ENCODE data around the gene C19orf67. TPM values are rescaled to one million over a fixed set of nuclear protein-coding genes. Genes with fewer than 3 reads are reported as not detected.

C19orf67 gene
- total RNA-seq, 2 donors from 2014 or later = 0.42 TPM; not detected in 1

DNA sequence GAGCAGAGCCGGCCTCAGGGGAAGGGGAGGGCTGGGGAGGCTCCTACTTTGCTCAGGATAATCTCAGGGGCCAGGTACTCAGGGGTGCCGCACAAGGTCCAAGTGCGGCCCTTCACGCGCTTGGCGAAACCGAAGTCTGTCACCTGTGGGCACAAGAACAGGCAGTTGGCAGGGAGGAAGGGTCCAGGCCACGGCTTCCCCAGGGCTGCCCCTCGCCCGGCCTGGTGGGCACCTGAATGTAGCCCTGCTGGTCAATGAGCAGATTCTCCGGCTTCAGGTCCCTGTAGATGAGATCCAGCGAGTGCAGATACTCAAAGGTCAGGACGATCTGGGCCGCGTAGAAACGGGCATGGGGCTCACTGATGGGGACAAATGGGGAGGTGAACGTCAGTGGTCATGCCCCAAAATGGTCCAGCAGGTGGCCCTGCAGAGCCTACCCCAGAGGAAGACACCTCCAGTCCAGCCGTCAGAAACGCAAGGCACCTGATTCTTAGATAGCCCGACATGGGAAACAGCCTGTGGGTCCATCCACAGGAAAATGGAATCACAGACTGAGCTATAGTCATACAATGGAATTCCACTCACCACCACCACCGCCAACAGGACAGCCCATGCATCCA is 12.1 kb upstream of the C19orf67 start:
- no peak for ATAC-seq (replicated peaks)
- no peaks in the 10 kb centered on the region for H3K27me3 Mint-ChIP-seq

GRCh38 chr19:14096272-14096992 is 10.8 kb upstream of the C19orf67 start:
- Mint-ChIP-seq H3K9me3 (no peaks in the 10 kb centered on the region), H3K4me3 (no peak overlapping the region), H3K27ac (no peak overlapping the region), H3K4me1 (peaks cover 10% of the 10 kb centered on the region), H3K27me3 (no peaks in the 10 kb centered on the region), H3K36me3 (ENCODE audit: low read depth) (peaks cover 27% of the 10 kb centered on the region)
- ATAC-seq (replicated peaks) = no peak

More for the DNA sequence above, 12.1 kb upstream of the C19orf67 start:
- H3K4me3 Mint-ChIP-seq = no peak overlapping the region
- peaks cover 4% of the 10 kb centered on the region for H3K4me1 Mint-ChIP-seq
- no peak overlapping the region for H3K27ac Mint-ChIP-seq
- H3K36me3 Mint-ChIP-seq (ENCODE audit: low read depth) = peaks cover 25% of the 10 kb centered on the region
- H3K9me3 Mint-ChIP-seq = no peaks in the 10 kb centered on the region

GRCh38 chr19:14094854-14095253 is 9.3 kb upstream of the C19orf67 start:
- Mint-ChIP-seq H3K36me3 (ENCODE audit: low read depth) (peaks cover 23% of the 10 kb centered on the region), H3K27me3 (no peaks in the 10 kb centered on the region), H3K9me3 (no peaks in the 10 kb centered on the region), H3K4me1 (peaks cover 11% of the 10 kb centered on the region), H3K4me3 (no peak overlapping the region), H3K27ac (no peak overlapping the region)
- ATAC-seq (replicated peaks) = no peak

DNA sequence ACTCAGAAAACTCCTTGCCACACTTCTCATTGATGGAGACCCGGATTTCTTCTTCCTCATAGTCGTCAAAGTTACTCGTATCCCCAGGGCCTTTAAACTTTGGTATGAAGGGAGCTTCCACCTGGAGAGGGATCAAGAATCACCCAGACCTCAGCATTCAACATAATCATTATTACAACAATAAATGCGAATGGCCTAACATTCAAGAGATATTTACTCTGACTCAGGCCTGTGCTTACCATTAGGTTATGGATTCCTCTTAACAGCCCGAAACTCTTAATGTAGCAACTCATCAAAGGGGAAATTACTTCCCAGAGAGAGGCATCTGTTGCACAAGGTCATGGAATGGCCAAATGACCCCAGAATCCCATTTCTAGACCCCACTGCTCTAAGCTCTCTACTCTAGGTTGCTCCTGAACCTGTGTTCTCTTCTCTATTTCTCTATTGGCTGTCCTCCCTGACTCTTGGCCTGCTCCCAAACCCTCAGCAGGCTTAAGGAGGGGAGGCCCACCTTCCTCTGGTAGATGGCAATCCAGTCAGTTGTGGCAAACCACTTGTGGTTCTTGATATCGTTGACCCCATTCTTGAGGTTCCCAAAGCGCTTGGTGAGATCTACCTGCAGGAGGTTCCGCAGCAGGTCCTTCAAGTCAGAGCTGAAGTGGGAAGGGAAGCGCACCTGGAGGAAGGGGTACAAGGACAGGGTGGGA is 7.7 kb upstream of the C19orf67 start:
- no peaks in the 10 kb centered on the region for H3K27me3 Mint-ChIP-seq
- peaks cover 35% of the 10 kb centered on the region for H3K36me3 Mint-ChIP-seq (ENCODE audit: low read depth)
- H3K27ac Mint-ChIP-seq = no peak overlapping the region
- H3K4me1 Mint-ChIP-seq = peaks cover 17% of the 10 kb centered on the region
- no peak for ATAC-seq (replicated peaks)
- peak overlapping the region; percentile 27 for H3K4me3 Mint-ChIP-seq
- H3K9me3 Mint-ChIP-seq = no peaks in the 10 kb centered on the region

- H3K27me3 Mint-ChIP-seq = no peaks in the 10 kb centered on the region
- peak overlapping the region; percentile 93 for H3K27ac Mint-ChIP-seq
- H3K4me3 Mint-ChIP-seq = peak overlapping the region; percentile 91
- H3K4me1 Mint-ChIP-seq = peaks cover 17% of the 10 kb centered on the region
- H3K36me3 Mint-ChIP-seq (ENCODE audit: low read depth) = peaks cover 35% of the 10 kb centered on the region
- no peak for ATAC-seq (replicated peaks)
- no peaks in the 10 kb centered on the region for H3K9me3 Mint-ChIP-seq
Measured at GRCh38 chr19:14091813-14092462, 6.4 kb upstream of the C19orf67 start.

- Mint-ChIP-seq H3K27ac (peak overlapping the region; percentile 93), H3K9me3 (no peaks in the 10 kb centered on the region), H3K4me1 (peaks cover 17% of the 10 kb centered on the region), H3K27me3 (no peaks in the 10 kb centered on the region), H3K36me3 (ENCODE audit: low read depth) (peaks cover 36% of the 10 kb centered on the region), H3K4me3 (peak overlapping the region; percentile 91)
- peak; percentile 81 for ATAC-seq (replicated peaks)
Measured at GRCh38 chr19:14091081-14091812, 5.7 kb upstream of the C19orf67 start.

- H3K27me3 Mint-ChIP-seq = no peaks in the 10 kb centered on the region
- peaks cover 36% of the 10 kb centered on the region for H3K36me3 Mint-ChIP-seq (ENCODE audit: low read depth)
- peak within 1 kb of the TSS; percentile 91 for H3K4me3 Mint-ChIP-seq
- peaks cover 17% of the 10 kb centered on the region for H3K4me1 Mint-ChIP-seq
- H3K9me3 Mint-ChIP-seq = no peaks in the 10 kb centered on the region
- peak within 1 kb of the TSS; percentile 93 for H3K27ac Mint-ChIP-seq
- ATAC-seq (replicated peaks) = peak; percentile 62
Measured at GRCh38 chr19:14090509-14091080, 5.0 kb upstream of the C19orf67 start, which contains the start of gene SAMD1. Gene SAMD1 (minus strand): TSS chr19:14090751.

GRCh38 chr19:14089662-14090508 is 4.3 kb upstream of the C19orf67 start:
- peaks cover 20% of the 10 kb centered on the region for H3K4me1 Mint-ChIP-seq
- H3K27ac Mint-ChIP-seq = peak overlapping the region; percentile 36
- no peaks in the 10 kb centered on the region for H3K27me3 Mint-ChIP-seq
- peaks cover 36% of the 10 kb centered on the region for H3K36me3 Mint-ChIP-seq (ENCODE audit: low read depth)
- peak overlapping the region; percentile 59 for H3K4me3 Mint-ChIP-seq
- peak; percentile 24 for ATAC-seq (replicated peaks)
- no peaks in the 10 kb centered on the region for H3K9me3 Mint-ChIP-seq

DNA sequence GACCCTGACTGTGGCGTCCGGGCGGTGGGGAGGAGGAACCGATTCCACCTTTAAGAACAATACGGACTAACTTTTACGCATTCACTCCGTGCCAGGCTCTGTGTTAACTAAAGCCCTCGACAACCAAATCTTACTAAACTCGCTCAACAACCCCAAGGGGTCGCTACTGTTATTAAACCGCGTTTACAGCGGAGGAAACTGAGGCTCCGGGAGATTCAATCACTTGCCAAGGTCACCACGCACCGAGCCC is 3.8 kb upstream of the C19orf67 start:
- H3K4me3 Mint-ChIP-seq = peak overlapping the region; percentile 59
- peak overlapping the region; percentile 36 for H3K27ac Mint-ChIP-seq
- H3K4me1 Mint-ChIP-seq = peaks cover 16% of the 10 kb centered on the region

GRCh38 chr19:14088634-14089411 is 3.2 kb upstream of the C19orf67 start:
- Mint-ChIP-seq H3K27ac (peak overlapping the region; percentile 36), H3K4me3 (peak overlapping the region; percentile 59)

More for the DNA sequence above, 3.8 kb upstream of the C19orf67 start:
- H3K27me3 Mint-ChIP-seq = no peaks in the 10 kb centered on the region
- no peak for ATAC-seq (replicated peaks)
- no peaks in the 10 kb centered on the region for H3K9me3 Mint-ChIP-seq
- peaks cover 36% of the 10 kb centered on the region for H3K36me3 Mint-ChIP-seq (ENCODE audit: low read depth)

DNA sequence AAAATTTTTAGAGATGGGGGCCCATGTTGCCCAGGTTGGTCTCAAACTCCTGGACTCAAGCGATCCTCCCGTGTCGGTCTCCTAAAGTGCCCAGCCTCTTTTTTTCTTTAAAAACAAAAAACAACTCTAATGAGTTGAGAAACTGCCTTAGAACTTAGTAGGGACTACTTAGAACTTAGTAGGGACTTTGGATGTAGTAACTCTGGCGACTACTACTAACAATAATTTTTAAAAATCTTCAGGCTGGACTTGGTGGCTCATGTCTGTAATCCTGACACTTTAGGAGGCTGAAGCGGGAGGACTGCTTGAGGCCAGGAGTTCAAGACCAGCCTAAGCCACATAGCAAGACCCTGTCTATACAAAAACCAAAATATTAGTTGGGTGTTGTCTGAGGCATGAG is 515 bp upstream of the C19orf67 start:
- H3K9me3 Mint-ChIP-seq = no peaks in the 10 kb centered on the region
- H3K4me3 Mint-ChIP-seq = no peak overlapping the region
- H3K27ac Mint-ChIP-seq = no peak overlapping the region
- H3K36me3 Mint-ChIP-seq (ENCODE audit: low read depth) = peaks cover 36% of the 10 kb centered on the region
- no peak for ATAC-seq (replicated peaks)
- no peaks in the 10 kb centered on the region for H3K27me3 Mint-ChIP-seq
- peaks cover 9% of the 10 kb centered on the region for H3K4me1 Mint-ChIP-seq

More at GRCh38 chr19:14088634-14089411, 3.2 kb upstream of the C19orf67 start:
- ATAC-seq (replicated peaks) = no peak
- Mint-ChIP-seq H3K4me1 (peaks cover 16% of the 10 kb centered on the region), H3K36me3 (ENCODE audit: low read depth) (peaks cover 36% of the 10 kb centered on the region), H3K9me3 (no peaks in the 10 kb centered on the region), H3K27me3 (no peaks in the 10 kb centered on the region)

GRCh38 chr19:14082675-14082960 is 3.0 kb downstream of the C19orf67 start:
- H3K9me3 Mint-ChIP-seq = no peaks in the 10 kb centered on the region
- H3K4me1 Mint-ChIP-seq = peaks cover 3% of the 10 kb centered on the region
- ATAC-seq (replicated peaks) = no peak
- peaks cover 18% of the 10 kb centered on the region for H3K36me3 Mint-ChIP-seq (ENCODE audit: low read depth)
- peak overlapping the region; percentile 98 for H3K27ac Mint-ChIP-seq
- H3K27me3 Mint-ChIP-seq = no peaks in the 10 kb centered on the region
- H3K4me3 Mint-ChIP-seq = peak overlapping the region; percentile 93

Data from activated T-helper 17 cell treated with anti-CD3 and anti-CD28 coated beads, Interleukin-2, amount 50 U/mL, for 72 hours (primary cell).